CD4-positive, CD25-positive, alpha-beta regulatory T cell (primary cell): ENCODE measurements around the gene GALNT16. TPM values are rescaled to one million over a fixed set of nuclear protein-coding genes. Genes with fewer than 3 reads are reported as not detected.
"Not testable (repeated sequence)": the region's sequence is repeated elsewhere in the genome, so short reads cannot be mapped to it uniquely, and the experiment has no call there.

ENCODE experiments used
- ATAC-seq, 2 donors: fragments of 150-1000 bp; cut with Tn5 transposase; one replicate each; pipeline ENCODE4 v1.10.0; 2021; ENCODE audit warnings: low read depth in 2 of 2, moderate number of reproducible peaks in 2 of 2, moderate library complexity in 1 of 2
- DNase-seq, 3 donors: peaks; one replicate each; pipeline versions ENCODE4 v3.0.0 to v3.0.0-alpha.2; 2012 to 2022; ENCODE audit warnings: mixed read lengths in 1 of 3
- H3K27ac ChIP-seq: one replicate; pipeline ENCODE4 v1.7.0; 2013; ENCODE audit warnings: mild to moderate bottlenecking, low read length; ENCODE audit not compliant: insufficient read depth, poor library complexity, severe bottlenecking
- H3K27me3 ChIP-seq: one replicate; pipeline ENCODE4 v1.7.0; 2013; ENCODE audit warnings: low read length; ENCODE audit not compliant: control insufficient read depth, insufficient read depth
- H3K36me3 ChIP-seq: one replicate; pipeline ENCODE4 v1.7.0; 2013; ENCODE audit warnings: mild to moderate bottlenecking, low read length, moderate library complexity; ENCODE audit not compliant: control insufficient read depth, insufficient read depth
- H3K4me1 ChIP-seq: 2 replicates; pipeline ENCODE4 v1.7.0; 2013; ENCODE audit warnings: mild to moderate bottlenecking, low read length; ENCODE audit not compliant: insufficient read depth, control insufficient read depth, poor library complexity, severe bottlenecking
- H3K4me3 ChIP-seq: one replicate; pipeline ENCODE4 v1.7.0; 2013; ENCODE audit warnings: low read depth, mild to moderate bottlenecking, low read length, moderate library complexity
- H3K9me3 ChIP-seq, 2 experiments: 1 replicate in 1 of 2; 2 replicates in 1 of 2; pipeline ENCODE4 v1.7.0; 2013; ENCODE audit warnings: low read length in 2 of 2, mild to moderate bottlenecking in 1 of 2, moderate library complexity in 1 of 2; ENCODE audit not compliant: control insufficient read depth in 2 of 2
- H3K27ac Mint-ChIP-seq, 3 donors: one replicate each; pipeline ENCODE4 v1.8.0; 2020 to 2022; ENCODE audit warnings: mild to moderate bottlenecking in 3 of 3, mixed read lengths in 3 of 3, moderate library complexity in 2 of 3
- H3K27me3 Mint-ChIP-seq: one replicate; pipeline ENCODE4 v1.8.0; 2022; ENCODE audit warnings: mild to moderate bottlenecking, mixed read lengths
- H3K36me3 Mint-ChIP-seq: one replicate; pipeline ENCODE4 v1.8.0; 2020; ENCODE audit warnings: mixed read lengths
- H3K4me1 Mint-ChIP-seq, 4 donors: one replicate each; pipeline ENCODE4 v1.8.0; 2020 to 2022; ENCODE audit warnings: mixed read lengths in 4 of 4, mild to moderate bottlenecking in 1 of 4
- H3K4me3 Mint-ChIP-seq, 4 donors: one replicate each; pipeline ENCODE4 v1.8.0; 2020 to 2022; ENCODE audit warnings: mild to moderate bottlenecking in 4 of 4, mixed read lengths in 4 of 4, moderate library complexity in 3 of 4
- H3K9me3 Mint-ChIP-seq, 7 donors: one replicate each; pipeline ENCODE4 v1.8.0; 2020 to 2022; ENCODE audit warnings: mixed read lengths in 7 of 7, mild to moderate bottlenecking in 3 of 7, moderate library complexity in 2 of 7
- polyA plus RNA-seq, 4 donors: library from polyadenylated mRNA; unstranded; fragments of 300-500 nt; fragmentation: Illumina TruSeq; gene quantifications; one replicate each; pipeline ENCODE4 v1.2.3, GENCODE V29; 2021
- total RNA-seq: library from RNA; stranded (reverse); gene quantifications from one replicate; pipeline ENCODE4 v1.2.3, GENCODE V29; 2022

The GALNT16 gene
- not detected for total RNA-seq
- polyA plus RNA-seq = under 1 TPM in 1 of 4 donors, not detected in 3; 0.05 TPM

DNA sequence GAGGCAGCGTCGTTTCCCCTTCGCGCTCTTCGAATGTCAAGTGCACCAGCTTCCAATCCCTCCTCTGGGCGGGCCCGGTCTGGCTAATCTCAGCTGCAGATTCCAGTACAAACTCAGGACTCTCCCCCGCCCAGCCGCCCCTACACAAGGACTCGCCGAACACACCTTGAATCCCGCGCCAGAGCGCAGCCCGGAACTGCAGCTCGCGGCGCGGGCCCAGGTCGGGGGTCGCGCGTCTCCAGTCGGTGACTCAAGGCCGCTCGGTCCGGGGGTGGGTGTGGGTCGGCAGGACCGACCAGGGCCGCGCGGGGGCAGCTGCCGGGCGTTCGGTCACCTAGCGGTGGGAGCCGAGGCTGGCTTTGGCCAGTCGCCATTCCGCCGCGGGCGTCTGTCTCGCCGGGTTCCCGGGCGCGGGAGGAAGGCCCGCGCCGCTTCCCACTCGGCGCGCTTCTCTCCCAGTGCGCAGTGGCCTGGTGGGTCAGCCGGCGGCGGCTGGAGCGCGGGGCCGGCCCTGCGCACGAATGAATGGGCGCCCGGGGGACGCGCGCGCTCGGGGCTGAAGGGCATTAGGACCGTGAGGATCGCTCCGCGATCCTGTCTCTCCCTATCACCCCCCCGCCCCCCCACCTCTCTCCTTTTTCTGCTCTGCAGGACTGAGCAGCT lies at the start of gene GALNT16:
Gene GALNT16 (plus strand): TSS at position 632 of the 663 bp plus-strand sequence. CDS start 133 bp downstream, outside the sequence.
- ATAC-seq = no peak
- peaks cover 18% of the 10 kb centered on the region for H3K27me3 ChIP-seq

DNA sequence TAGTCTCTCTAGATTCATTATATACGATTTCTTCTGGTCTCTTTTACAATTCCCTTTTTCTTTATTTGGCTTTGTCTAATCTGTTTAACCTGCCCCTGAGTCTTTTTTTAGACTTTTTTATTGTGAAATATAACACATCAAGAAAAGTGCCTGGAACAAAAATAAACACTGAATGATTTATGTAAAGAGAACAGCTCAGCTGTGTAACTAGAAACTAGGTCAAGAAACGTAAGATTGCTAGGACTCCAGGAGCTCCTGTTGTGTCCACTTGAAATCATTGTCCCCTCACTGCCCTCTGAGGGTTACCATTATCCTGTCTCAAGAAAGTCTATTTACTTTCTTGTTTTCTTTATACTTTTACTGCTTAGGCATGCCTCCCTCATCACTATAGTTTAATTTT lies 45.6 kb upstream of the GALNT16 start:
- Histone ChIP-seq H3K4me1 (no peaks in the 10 kb centered on the region), H3K9me3 (no peaks in the 10 kb centered on the region), H3K36me3 (peaks cover 5% of the 10 kb centered on the region), H3K4me3 (no peak overlapping the region), H3K27ac (no peak overlapping the region), H3K27me3 (no peaks in the 10 kb centered on the region)
- no peak for DNase-seq
- no peaks in the 10 kb centered on the region for H3K27me3 Mint-ChIP-seq
- peaks cover 35% of the 10 kb centered on the region for H3K36me3 Mint-ChIP-seq
- no peak for ATAC-seq
- no peak overlapping the region for H3K27ac Mint-ChIP-seq
- peaks cover 0 to 1% (median 0%) of the 10 kb centered on the region in 4 donors for H3K4me1 Mint-ChIP-seq
- no peak overlapping the region for H3K4me3 Mint-ChIP-seq
- H3K9me3 Mint-ChIP-seq = peaks cover 0 to 3% (median 0%) of the 10 kb centered on the region in 7 donors

More for the DNA sequence above, at the start of gene GALNT16:
- H3K27ac Mint-ChIP-seq = no peak within 1 kb of the TSS
- H3K27me3 Mint-ChIP-seq = peaks cover 68% of the 10 kb centered on the region
- no peaks in the 10 kb centered on the region for H3K9me3 ChIP-seq
- H3K27ac ChIP-seq = no peak within 1 kb of the TSS
- H3K4me3 ChIP-seq = no peak within 1 kb of the TSS
- H3K4me1 Mint-ChIP-seq = peaks cover 0 to 4% (median 0%) of the 10 kb centered on the region in 4 donors
- H3K4me3 Mint-ChIP-seq = peak within 1 kb of the TSS in 2 of 4 donors; percentile 39 to 56
- H3K36me3 Mint-ChIP-seq = no peaks in the 10 kb centered on the region
- peaks cover 0 to 4% (median 0%) of the 10 kb centered on the region in 7 donors for H3K9me3 Mint-ChIP-seq
- H3K4me1 ChIP-seq = peaks cover 17% of the 10 kb centered on the region
- DNase-seq = no peak
- H3K36me3 ChIP-seq = no peaks in the 10 kb centered on the region

DNA sequence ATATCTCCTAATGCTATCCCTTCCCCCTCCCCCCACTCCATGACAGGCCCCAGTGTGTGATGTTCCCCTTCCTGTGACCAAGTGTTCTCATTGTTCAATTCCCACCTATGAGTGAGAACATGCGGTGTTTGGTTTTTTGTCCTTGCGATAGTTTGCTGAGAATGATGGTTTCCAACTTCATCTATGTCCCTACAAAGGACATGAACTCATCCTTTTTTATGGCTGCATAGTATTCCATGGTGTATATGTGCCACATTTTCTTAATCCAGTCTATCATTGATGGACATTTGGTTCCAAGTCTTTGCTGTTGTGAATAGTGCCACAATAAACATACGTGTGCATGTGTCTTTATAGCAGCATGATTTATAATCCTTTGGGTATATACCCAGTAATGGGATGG lies 42.3 kb upstream of the GALNT16 start:
- not testable (repeated sequence) for H3K4me1 Mint-ChIP-seq, H3K4me1 ChIP-seq, H3K27me3 ChIP-seq, H3K36me3 ChIP-seq, H3K9me3 Mint-ChIP-seq, H3K4me3 Mint-ChIP-seq, H3K27ac Mint-ChIP-seq, H3K27me3 Mint-ChIP-seq, H3K4me3 ChIP-seq, H3K9me3 ChIP-seq, DNase-seq, ATAC-seq, H3K27ac ChIP-seq
- H3K36me3 Mint-ChIP-seq = peaks cover 40% of the 10 kb centered on the region

DNA sequence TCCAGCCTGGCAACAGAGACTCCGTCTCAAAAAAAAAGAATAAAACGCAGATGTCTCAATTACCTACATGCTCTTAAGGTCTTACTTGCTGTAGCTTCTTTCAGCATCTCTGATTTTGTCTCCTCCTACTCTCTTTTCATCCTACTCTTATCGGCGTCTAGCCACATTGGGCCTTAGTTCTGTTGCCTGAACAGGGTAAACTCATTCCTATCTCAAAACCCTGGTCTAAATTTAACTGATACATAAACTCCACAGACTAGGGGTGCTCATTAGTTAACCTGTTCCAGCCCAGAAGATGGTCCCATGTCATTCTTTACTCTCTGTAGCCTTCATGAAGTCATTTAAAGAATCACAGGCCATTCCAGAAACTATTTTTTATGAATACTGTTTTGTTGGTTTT lies 35.0 kb upstream of the GALNT16 start:
- no peaks in the 10 kb centered on the region for H3K27me3 ChIP-seq
- ATAC-seq (no peak), DNase-seq (no peak)
- no peak overlapping the region for H3K27ac ChIP-seq
- H3K4me3 Mint-ChIP-seq = no peak overlapping the region
- H3K4me1 Mint-ChIP-seq = peaks cover 0 to 4% (median 0%) of the 10 kb centered on the region in 4 donors
- peaks cover 23% of the 10 kb centered on the region for H3K36me3 Mint-ChIP-seq
- H3K36me3 ChIP-seq = peaks cover 7% of the 10 kb centered on the region
- peaks cover 0 to 1% (median 0%) of the 10 kb centered on the region in 7 donors for H3K9me3 Mint-ChIP-seq
- H3K9me3 ChIP-seq = no peaks in the 10 kb centered on the region
- no peak overlapping the region for H3K27ac Mint-ChIP-seq
- no peak overlapping the region for H3K4me3 ChIP-seq
- H3K27me3 Mint-ChIP-seq = no peaks in the 10 kb centered on the region
- H3K4me1 ChIP-seq = no peaks in the 10 kb centered on the region

DNA sequence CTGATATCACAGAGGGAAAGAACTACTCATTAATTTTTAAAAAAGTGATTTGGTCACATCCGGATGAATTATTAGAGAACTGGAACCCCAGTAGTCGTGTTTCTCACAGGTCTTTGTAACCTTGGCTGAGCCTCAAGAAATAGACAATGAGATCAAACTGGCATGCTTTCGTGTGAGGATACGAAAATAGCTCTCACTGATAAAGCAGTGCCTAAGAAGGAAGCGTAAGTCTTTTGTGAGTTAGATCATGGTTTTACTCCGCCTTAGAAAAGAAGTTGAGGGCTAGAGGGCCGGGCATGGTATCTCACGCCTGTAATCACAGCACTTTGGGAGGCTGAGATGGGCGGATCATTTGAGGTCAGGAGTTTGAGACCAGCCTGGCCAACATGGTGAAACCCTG lies 33.8 kb upstream of the GALNT16 start:
- Histone ChIP-seq H3K4me1 (no peaks in the 10 kb centered on the region), H3K9me3 (no peaks in the 10 kb centered on the region), H3K36me3 (peaks cover 13% of the 10 kb centered on the region), H3K4me3 (no peak overlapping the region), H3K27me3 (no peaks in the 10 kb centered on the region), H3K27ac (no peak overlapping the region)
- H3K27me3 Mint-ChIP-seq = no peaks in the 10 kb centered on the region
- no peak for ATAC-seq
- peaks cover 28% of the 10 kb centered on the region for H3K36me3 Mint-ChIP-seq
- H3K4me3 Mint-ChIP-seq = no peak overlapping the region
- peaks cover 0 to 1% (median 0%) of the 10 kb centered on the region in 7 donors for H3K9me3 Mint-ChIP-seq
- H3K4me1 Mint-ChIP-seq = peaks cover 0 to 4% (median 0%) of the 10 kb centered on the region in 4 donors
- no peak for DNase-seq
- H3K27ac Mint-ChIP-seq = no peak overlapping the region

DNA sequence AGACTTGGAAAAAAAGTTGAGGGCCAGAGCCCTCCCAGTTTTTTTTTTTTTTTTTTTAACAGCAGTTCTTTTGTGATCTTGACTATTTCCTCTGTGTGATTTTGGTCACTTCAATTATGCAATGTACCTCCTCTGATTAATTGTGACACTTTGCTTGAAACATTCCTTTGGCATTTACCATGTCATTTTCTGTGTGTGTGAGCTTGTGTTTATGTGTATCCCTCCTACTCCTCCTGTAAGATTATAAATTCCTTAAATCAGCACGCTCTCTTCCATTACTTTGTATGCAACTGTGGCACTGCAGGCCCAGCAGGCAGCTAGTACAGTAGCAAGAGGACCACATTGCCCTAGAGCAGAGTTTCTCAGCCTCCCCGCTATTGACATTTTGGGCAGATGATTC lies 33.2 kb upstream of the GALNT16 start:
- H3K4me1 Mint-ChIP-seq = peaks cover 0 to 4% (median 0%) of the 10 kb centered on the region in 4 donors
- Histone ChIP-seq H3K4me1 (no peaks in the 10 kb centered on the region), H3K36me3 (peaks cover 15% of the 10 kb centered on the region), H3K9me3 (no peaks in the 10 kb centered on the region), H3K27me3 (no peaks in the 10 kb centered on the region), H3K27ac (no peak overlapping the region), H3K4me3 (no peak overlapping the region)
- H3K27me3 Mint-ChIP-seq = no peaks in the 10 kb centered on the region
- no peak overlapping the region for H3K27ac Mint-ChIP-seq
- peaks cover 0 to 1% (median 0%) of the 10 kb centered on the region in 7 donors for H3K9me3 Mint-ChIP-seq
- no peak for DNase-seq
- peaks cover 34% of the 10 kb centered on the region for H3K36me3 Mint-ChIP-seq
- ATAC-seq = no peak
- no peak overlapping the region for H3K4me3 Mint-ChIP-seq

DNA sequence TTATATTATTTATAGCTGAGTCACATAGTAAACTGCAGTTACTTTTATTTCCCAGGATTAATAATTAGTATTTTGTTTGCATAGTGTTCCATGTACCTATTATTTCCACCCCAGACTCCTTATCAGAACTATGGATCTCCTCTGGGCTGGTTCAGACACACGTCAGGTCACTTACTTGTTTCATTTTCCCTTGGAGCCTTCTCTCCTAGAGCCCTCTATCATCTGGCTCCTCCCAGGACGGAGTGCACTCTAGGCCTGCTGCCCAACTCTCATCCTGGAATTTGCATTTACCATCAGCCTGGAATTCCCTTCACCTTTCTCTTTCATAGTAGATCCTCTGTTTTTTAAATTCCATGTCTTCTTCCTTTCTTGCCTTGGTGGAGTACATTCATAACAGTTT lies 28.5 kb upstream of the GALNT16 start:
- H3K27me3 Mint-ChIP-seq = no peaks in the 10 kb centered on the region
- no peak overlapping the region for H3K4me3 Mint-ChIP-seq
- no peaks in the 10 kb centered on the region for H3K27me3 ChIP-seq
- H3K4me1 Mint-ChIP-seq = peaks cover 0 to 3% (median 0%) of the 10 kb centered on the region in 4 donors
- ATAC-seq (no peak), DNase-seq (no peak)
- H3K27ac ChIP-seq = no peak overlapping the region
- H3K27ac Mint-ChIP-seq = no peak overlapping the region
- H3K36me3 ChIP-seq = peaks cover 25% of the 10 kb centered on the region
- no peaks in the 10 kb centered on the region for H3K9me3 ChIP-seq
- peaks cover 46% of the 10 kb centered on the region for H3K36me3 Mint-ChIP-seq
- no peaks in the 10 kb centered on the region for H3K9me3 Mint-ChIP-seq
- H3K4me3 ChIP-seq = no peak overlapping the region
- no peaks in the 10 kb centered on the region for H3K4me1 ChIP-seq

DNA sequence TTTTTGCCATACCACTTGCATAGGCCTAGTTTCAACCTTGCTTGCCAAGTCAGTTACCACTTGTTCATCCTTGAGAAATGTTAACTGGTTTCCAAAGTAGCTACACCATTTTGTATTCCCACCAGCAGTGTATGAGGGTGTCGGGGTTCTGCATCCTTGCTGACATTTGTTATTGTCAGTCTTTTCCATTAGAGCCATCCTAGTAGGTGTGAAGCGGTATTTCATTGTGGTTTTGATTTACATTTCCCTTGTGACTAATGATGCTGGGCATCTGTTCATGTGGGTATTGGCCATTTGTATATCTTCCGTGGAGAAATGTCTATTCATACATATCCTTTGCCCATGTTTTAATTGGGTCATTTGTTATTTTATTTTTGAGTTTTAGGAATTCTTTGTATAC lies 27.6 kb upstream of the GALNT16 start:
- no peaks in the 10 kb centered on the region for H3K9me3 ChIP-seq
- no peak overlapping the region for H3K4me3 Mint-ChIP-seq
- H3K27me3 Mint-ChIP-seq = no peaks in the 10 kb centered on the region
- H3K4me1 Mint-ChIP-seq = peaks cover 0 to 3% (median 0%) of the 10 kb centered on the region in 4 donors
- H3K36me3 ChIP-seq = peaks cover 34% of the 10 kb centered on the region
- DNase-seq (no peak), ATAC-seq (no peak)
- no peaks in the 10 kb centered on the region for H3K27me3 ChIP-seq
- no peak overlapping the region for H3K27ac Mint-ChIP-seq
- H3K4me1 ChIP-seq = no peaks in the 10 kb centered on the region
- peaks cover 55% of the 10 kb centered on the region for H3K36me3 Mint-ChIP-seq
- H3K4me3 ChIP-seq = no peak overlapping the region
- no peak overlapping the region for H3K27ac ChIP-seq
- H3K9me3 Mint-ChIP-seq = no peaks in the 10 kb centered on the region
